HEK293T (cell line): ENCODE results near the gene CD300A.

ENCODE experiments used
- BHLHE40 ChIP-seq: fragments of 450-650 bp; IDR thresholded peaks from 2 replicates; pipeline ENCODE4 v1.6.1; 2016; ENCODE audit warnings: mild to moderate bottlenecking, moderate library complexity, borderline replicate concordance
- ELF4 ChIP-seq: fragments of 450-650 bp; IDR thresholded peaks from 2 replicates; pipeline ENCODE4 v1.6.1; 2017; ENCODE audit warnings: antibody characterized with exemption
- FOXA1 ChIP-seq: fragments of 450-650 bp; IDR thresholded peaks from 2 replicates; pipeline ENCODE4 v1.6.1; 2016; ENCODE audit warnings: mild to moderate bottlenecking
- FOXM1 ChIP-seq: fragments of 450-650 bp; IDR thresholded peaks from 2 replicates; pipeline ENCODE4 v1.6.1; 2017; ENCODE audit warnings: mild to moderate bottlenecking, borderline replicate concordance
- HDGF ChIP-seq: fragments of 450-650 bp; IDR thresholded peaks from 2 replicates; pipeline ENCODE4 v1.6.1; 2017; ENCODE audit warnings: antibody characterized with exemption, borderline replicate concordance
- NFRKB ChIP-seq: fragments of 450-650 bp; IDR thresholded peaks from 2 replicates; pipeline ENCODE4 v1.6.1; 2016; ENCODE audit warnings: mild to moderate bottlenecking, moderate library complexity
- SP1 ChIP-seq: fragments of 450-650 bp; IDR thresholded peaks from 2 replicates; pipeline ENCODE4 v1.6.1; 2017
- SUZ12 ChIP-seq: fragments of 450-650 bp; IDR thresholded peaks from 2 replicates; pipeline ENCODE4 v1.6.1; 2016; ENCODE audit warnings: mild to moderate bottlenecking
- TARDBP ChIP-seq: fragments of 450-650 bp; IDR thresholded peaks from 2 replicates; pipeline ENCODE4 v1.6.1; 2016
- ZNF384 ChIP-seq: fragments of 450-650 bp; IDR thresholded peaks from 2 replicates; pipeline ENCODE4 v1.6.1; 2016
- TF ChIP-seq, protein P1 (sequence below): fragments of 450-650 bp; IDR thresholded peaks from 2 replicates; pipeline ENCODE4 v1.6.1; 2016

DNA sequence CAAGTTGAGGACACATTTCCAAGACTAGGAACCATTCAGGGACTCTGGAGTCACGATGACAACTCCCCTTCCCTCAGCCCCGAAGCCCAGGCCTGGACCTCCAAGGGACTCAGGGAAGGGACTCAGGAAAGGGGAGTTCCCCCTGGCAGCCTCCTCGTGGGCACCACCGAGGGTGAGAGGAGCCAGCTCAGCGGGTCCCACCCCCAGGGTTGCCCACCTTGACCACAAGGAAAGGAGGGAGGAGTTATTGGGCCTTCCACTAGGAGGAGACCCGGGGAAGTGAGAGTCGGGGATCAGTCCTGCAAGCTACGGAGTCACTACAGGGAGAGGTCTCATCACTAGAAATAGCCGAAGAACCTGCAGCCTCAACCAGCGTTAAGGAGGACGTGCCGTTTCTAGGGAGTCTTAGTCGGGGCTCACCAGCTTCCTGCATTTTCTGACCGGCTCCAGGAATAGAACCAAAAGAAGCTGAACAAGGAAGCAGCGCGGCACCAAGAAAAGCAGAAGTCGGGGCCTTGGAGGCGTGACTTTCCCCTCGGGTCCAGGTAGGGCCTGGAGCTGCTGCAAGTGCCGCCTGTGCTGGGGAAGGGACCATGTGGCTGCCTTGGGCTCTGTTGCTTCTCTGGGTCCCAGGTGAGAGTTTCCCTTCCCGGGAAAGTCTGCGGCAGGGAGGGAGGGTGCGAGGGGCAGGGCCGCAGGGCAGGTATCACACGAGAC, at the start of gene CD300A:
- no peak for TF ChIP-seq BHLHE40
- TF ChIP-seq FOXA1, result no peak
- no peak for TF ChIP-seq FOXM1
- TF ChIP-seq, protein P1, sequence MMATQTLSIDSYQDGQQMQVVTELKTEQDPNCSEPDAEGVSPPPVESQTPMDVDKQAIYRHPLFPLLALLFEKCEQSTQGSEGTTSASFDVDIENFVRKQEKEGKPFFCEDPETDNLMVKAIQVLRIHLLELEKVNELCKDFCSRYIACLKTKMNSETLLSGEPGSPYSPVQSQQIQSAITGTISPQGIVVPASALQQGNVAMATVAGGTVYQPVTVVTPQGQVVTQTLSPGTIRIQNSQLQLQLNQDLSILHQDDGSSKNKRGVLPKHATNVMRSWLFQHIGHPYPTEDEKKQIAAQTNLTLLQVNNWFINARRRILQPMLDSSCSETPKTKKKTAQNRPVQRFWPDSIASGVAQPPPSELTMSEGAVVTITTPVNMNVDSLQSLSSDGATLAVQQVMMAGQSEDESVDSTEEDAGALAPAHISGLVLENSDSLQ, result no peak
- no peak for TF ChIP-seq NFRKB
- TF ChIP-seq ELF4, result no peak
- no peak for TF ChIP-seq TARDBP
- TF ChIP-seq ZNF384, result no peak
- TF ChIP-seq SP1, result no peak
- no peak for TF ChIP-seq HDGF
- TF ChIP-seq SUZ12, result no peak
